ENCODE results near the gene FILIP1L.
"Not testable (repeated sequence)": the region's sequence is repeated elsewhere in the genome, so short reads cannot be mapped to it uniquely, and the experiment has no call there.

The FILIP1L gene

DNA sequence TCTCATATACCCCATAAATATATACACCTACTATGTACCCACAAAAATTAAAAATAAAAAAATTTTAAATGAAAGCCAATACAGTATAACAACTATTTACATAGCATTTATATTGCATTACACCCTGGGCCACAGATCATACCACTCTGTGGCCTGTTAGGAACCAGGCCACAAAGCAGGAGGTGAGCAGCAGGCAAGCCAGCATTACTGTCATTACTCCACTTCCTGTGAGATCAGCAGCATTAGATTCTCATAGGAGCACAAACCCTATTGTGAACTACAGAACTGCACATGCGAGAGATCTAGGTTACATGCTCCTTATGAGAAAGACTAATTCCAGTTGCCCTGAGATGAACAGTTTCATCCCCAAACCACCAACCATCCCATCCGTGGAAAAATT lies 17.4 kb downstream of the FILIP1L start:
- DNase-seq = no peak

- not testable (repeated sequence) for DNase-seq
Observed at GRCh38 chr3:100096286-100096685, 18.0 kb downstream of the FILIP1L start.

GRCh38 chr3:100093831-100094230 lies 20.5 kb downstream of the FILIP1L start:
- no peak for DNase-seq

GRCh38 chr3:100090669-100091005 lies 23.7 kb downstream of the FILIP1L start:
- no peak for DNase-seq

GRCh38 chr3:100089812-100090668 lies 24.3 kb downstream of the FILIP1L start:
- DNase-seq = peak; percentile 68

DNA sequence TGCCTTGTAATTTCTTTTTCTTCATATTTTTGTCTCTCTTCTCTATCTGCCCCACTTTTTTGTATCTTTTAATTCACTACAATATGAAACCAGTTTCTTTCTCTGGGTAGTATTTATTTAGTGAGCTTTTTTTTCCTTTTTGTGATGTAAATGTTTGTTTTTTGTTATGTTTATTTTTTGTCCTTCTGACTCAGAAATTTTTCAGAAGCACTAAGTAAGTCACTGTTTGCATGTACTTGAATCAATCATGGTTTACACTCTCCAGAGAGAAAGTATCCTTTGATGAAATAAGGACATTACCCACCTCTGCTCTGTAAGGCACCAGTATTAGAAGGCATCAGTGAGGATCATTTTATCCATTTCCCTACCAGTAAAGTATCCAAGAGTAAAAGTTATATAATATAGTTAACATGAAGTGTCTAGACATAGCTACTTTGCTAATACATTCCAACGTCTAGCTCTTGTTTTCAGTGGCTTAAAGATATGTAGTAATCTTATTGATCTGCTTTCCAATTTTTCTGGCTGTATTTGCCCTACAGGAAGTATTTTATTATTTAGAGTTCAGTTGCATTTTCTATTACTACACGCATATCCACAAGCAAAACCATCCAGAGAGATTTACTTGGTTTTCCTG lies 25.4 kb downstream of the FILIP1L start:
- no peak for DNase-seq

DNA sequence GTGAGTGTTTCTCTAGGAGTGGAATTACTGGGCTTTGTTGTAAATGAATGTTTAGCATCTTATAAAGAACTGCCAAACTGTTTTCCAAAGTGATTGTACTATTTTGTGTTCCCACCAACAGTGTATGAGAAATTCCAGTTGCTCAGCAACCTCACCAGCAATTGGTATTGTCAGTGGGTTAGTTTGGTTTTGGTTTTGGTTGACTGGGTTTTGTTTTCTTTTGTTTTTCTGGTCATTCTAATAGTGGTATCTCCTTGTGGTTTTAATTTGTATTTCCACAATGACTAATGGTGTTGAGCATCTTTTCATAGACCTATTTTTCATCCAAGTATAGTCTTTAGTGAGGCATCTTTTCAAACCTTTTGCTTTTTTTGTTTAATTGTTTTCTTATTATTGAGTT lies 27.1 kb downstream of the FILIP1L start:
- DNase-seq = no peak

GRCh38 chr3:100086401-100086800 lies 27.9 kb downstream of the FILIP1L start:
- no peak for DNase-seq

GRCh38 chr3:100084100-100084806 lies 30.0 kb downstream of the FILIP1L start:
- no peak for DNase-seq

DNA sequence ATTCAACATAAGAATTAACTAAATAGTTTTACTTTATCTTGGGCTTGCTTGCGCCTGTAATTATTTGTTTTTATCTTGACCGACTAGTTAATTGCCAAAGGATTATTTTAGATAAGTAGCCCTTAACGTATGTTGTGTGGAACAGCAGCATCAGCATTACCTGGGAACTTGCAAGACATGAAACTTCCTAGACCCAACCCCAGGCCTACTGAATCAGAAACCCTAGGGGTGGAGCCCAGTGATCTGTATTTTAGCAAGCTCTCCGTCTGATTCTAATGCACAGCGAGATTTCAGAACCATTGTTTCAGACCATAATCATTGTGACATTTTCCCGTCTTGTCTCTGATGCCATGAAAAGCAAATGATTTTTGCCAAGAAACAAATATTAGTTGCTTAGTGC lies 31.1 kb downstream of the FILIP1L start:
- peak; percentile 29 for DNase-seq

- DNase-seq = no peak
Observed at GRCh38 chr3:100082714-100083113, 31.6 kb downstream of the FILIP1L start.

- DNase-seq = peak; percentile 86
Observed at GRCh38 chr3:100081986-100082692, 32.2 kb downstream of the FILIP1L start.

GRCh38 chr3:100081311-100081710 lies 33.0 kb downstream of the FILIP1L start:
- DNase-seq = no peak

- peak; percentile 46 for DNase-seq
Observed at GRCh38 chr3:100080573-100080972, 33.7 kb downstream of the FILIP1L start.

DNA sequence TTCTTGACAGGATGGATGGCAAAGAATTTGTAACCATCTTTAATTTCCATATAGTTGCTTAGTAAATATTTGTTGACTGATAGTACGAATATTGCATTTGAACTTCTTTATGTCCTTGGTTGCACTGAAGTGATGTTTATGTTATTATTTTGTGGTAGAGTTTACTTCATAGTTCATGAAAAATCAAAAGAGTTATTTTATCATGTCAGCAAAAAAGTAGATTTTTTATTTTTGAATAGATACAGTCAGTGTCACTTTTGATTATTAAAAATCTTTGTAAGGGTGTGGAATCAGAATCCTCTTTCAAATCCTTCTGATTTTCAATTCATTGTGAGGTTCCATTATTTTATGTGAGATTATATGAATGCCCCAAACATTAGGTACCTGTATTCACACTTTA lies 35.0 kb downstream of the FILIP1L start:
- no peak for DNase-seq

- no peak for DNase-seq
Observed at GRCh38 chr3:100076731-100077529, 37.4 kb downstream of the FILIP1L start.

- peak; percentile 69 for DNase-seq
Observed at GRCh38 chr3:100075851-100076730, 38.2 kb downstream of the FILIP1L start.

GRCh38 chr3:100075196-100075595 lies 39.1 kb downstream of the FILIP1L start:
- DNase-seq = no peak

- peak; percentile 29 for DNase-seq
Observed at GRCh38 chr3:100073714-100074307, 40.5 kb downstream of the FILIP1L start.

DNA sequence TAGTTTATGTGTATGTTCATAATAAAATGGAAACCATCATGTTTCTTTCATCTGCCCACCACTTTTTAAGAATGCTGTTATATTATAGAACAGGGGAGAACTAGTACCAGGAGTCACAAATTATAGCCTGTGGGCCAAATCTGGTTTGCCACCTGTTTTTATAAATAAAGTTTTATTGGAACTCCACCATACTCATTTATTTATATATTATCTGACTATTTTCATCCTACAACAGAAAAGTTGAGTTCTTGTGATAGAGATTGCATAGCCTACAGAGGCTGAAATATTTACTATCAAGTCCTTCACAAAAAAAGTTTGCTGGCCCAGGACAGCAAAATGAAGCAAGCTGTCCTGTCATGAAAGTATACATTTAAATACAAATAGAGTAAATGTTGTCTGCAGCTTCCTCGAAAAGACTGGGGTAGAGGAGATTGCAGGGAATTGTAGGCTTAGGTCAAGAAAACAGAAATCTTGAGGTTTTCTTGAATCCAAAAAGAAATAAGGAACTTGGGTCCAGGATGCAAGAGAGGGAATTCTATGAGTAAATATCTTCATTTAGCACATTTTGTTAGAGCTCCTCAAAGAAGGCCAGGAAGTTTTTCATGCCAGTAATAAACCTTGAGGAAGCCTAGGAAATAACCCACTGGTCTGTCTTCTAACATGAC lies 41.1 kb downstream of the FILIP1L start:
- DNase-seq = no peak

Measured in hematopoietic multipotent progenitor cell treated with erythropoietin and hydrocortisone succinate and interleukin-3 and kit ligand, for 8 days (in vitro differentiated cells).